ENCODE measurements around the gene COL21A1.

COL21A1 gene

DNA sequence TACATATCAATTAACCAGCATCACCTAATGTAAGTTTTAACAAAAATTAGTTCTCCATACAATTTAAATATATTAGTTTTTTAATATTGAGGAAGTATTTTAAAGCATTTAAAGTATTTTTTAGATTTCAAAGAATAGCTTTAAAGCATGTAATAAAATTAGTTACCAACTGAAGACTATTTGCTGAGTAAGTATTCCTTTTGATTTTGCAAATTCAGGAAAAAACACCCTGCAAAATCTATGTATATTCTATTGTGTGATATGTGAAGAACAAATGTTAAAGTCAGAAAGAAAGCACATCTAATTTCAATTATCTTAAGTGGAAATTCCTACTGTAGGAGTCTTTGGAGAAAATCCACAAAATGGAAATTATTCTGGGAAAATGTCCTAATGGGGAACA lies 107.3 kb downstream of the COL21A1 start:
- in situ Hi-C loops (cut with MboI; ENCODE audit: low sequenced_read_pairs), result no loop called here

DNA sequence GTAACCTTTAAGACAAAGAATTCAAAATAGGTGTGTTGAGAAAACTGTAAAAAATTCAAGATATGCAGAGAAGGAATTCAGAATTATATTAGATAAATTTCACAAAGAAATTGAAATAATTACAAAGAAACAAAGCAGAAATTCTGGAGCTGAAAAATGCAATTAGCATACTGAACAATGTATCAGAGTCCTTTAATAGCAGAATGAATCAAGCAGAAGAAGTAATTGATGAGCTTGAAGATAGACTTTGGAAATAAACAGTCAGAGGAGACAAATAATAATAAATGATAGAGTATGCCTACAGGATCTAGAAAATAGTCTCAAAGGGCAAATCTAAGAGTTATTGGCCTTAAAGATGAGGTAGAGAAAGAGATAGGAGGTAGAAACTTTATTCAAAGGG lies 131.7 kb downstream of the COL21A1 start:
- in situ Hi-C loops (cut with MboI; ENCODE audit: low sequenced_read_pairs), result no loop called here

DNA sequence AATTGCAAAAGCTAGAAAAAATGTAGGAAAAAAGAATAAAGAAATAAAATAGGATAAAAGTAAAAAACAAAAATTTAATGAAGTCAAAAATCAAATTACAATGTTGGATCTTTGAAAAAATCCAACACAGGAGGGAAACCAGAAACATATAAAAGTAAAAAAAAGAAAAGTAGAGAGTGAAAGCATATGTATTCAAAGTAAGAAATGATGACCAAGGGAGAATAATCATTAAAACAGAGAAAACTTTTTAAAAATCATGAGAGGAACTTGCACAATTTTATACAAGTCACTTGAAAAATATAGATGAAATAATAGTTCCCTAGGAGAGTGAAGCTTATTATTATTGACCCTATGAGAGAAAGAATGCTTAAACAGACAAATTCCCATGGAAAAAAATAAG lies 138.2 kb downstream of the COL21A1 start:
- in situ Hi-C loops (cut with MboI; ENCODE audit: low sequenced_read_pairs), result no loop called here

DNA sequence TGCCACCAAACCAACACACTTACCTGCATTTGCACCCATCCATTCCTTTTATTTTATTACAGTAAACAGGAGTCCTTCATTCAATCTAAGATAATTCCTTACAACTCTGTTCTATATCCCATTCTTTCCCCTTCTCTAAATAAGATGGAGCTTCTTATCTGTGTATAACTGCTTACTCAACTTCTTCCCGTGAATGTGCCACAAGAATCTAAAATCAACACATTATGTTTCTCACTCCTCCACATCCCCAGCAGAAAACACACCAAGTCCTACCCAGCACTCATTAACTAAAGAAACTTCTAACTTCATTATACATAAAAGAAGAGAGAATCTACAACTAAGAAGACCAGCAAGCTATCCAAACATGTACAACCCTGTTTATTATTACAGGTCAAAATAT lies 141.1 kb downstream of the COL21A1 start:
- in situ Hi-C loops (cut with MboI; ENCODE audit: low sequenced_read_pairs), result no loop called here

DNA sequence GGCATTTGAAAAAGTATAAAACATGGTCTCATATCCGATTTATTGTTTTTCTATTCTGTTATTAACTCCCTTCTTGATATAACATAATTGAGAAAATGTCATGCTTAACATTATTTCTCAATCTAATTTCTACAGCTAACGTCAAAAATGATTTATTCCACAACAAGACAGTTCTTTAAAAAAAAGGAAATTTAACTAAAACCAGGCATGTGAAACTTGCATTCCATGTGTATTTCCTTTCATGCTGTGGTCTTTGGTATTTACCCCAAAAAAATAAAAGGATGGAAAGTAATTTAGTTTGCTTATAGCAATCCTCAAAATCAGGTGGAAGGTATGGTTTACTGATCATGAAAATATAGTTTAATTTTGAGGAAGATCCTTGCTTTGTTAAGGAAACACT lies 142.8 kb downstream of the COL21A1 start:
- in situ Hi-C loops (cut with MboI; ENCODE audit: low sequenced_read_pairs), result no loop called here

DNA sequence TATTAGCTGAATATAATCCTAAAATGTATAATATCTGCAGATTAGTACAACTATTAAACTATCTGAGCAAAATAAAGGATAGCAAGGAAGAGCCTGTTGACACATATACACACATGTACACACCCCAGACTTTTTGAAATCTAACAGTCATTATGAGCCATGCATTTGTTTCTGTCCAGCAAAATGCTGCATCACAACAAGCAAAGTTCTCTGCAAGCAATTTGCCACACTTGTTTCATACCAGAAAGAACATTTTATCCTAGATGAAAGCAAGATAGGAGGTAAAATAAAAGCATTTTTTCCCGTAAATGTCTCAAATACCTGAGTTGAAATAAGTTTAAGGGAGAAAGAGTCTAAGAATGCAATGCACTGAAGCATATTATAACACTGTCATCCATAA lies 145.2 kb downstream of the COL21A1 start:
- in situ Hi-C loops (cut with MboI; ENCODE audit: low sequenced_read_pairs), result no loop called here

DNA sequence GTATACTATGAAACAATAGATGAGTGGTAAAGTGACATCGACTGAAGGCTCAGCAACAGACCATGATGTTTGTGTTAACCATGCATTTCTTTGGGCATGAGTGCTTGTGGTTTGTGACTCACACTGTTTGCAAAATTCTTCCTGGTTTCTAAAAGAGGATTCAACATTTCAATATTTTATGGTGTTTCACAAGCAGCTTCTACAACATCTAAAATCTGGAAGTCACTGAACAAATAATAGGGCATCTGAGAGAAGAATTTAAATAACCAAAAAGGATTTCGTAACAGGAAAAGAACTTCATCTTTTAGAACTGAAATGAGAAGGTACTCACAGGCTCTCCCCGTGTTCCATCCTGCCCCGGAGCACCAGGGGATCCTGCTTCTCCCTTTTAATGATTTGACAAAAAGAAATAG lies 146.2 kb downstream of the COL21A1 start:
- in situ Hi-C loops (cut with MboI; ENCODE audit: low sequenced_read_pairs), result no loop called here

DNA sequence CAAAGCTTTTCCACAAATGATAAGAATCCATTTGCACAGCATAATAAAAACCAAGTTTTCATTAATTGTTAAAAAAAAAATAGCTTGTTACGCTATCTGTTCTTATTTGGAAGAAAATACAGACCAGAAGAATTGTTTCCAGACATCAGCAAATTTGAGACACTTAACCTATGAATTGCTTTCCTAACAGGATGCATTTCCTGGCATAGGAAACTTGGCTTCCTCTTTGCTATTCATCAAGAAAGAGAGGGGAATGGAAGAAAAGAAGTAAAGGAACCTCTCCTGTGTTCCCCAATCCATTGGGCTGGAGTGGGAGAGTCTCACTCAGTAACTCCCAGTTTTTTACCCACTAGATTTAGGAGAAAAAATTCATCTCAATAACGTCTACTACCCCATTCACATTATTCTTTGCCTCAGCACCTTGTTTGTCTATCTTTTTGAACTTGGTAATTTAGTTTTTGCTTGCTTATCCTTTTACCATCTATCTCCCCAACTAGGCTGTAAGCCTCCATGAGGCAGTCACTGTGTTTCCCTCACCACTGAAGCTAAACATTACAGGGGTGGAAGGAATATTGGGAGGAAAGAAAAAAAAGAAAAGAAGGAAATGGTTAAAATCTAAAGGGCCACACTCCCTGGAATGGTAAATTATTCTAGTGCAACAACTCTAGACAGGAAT lies 150.3 kb downstream of the COL21A1 start:
- in situ Hi-C loops (cut with MboI; ENCODE audit: low sequenced_read_pairs), result no loop called here

DNA sequence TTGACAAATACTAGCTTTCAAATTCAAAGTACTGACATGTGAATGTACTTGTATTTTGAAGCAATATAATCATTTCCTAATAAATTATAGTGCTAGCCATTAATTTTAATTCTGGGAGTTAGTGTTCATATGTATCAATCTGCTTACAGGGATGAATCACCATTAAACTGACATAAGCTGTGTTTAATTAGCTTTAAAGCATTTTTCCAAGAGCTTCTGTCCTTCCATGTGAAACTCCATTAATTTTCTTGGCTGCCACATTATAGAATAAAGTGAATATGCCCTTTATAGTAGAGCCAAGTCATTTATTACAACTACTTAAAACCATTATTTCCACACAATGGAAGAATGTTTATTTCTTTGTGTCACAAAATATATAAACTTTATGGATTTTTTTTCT lies 150.8 kb downstream of the COL21A1 start:
- in situ Hi-C loops (cut with MboI; ENCODE audit: low sequenced_read_pairs), result no loop called here

DNA sequence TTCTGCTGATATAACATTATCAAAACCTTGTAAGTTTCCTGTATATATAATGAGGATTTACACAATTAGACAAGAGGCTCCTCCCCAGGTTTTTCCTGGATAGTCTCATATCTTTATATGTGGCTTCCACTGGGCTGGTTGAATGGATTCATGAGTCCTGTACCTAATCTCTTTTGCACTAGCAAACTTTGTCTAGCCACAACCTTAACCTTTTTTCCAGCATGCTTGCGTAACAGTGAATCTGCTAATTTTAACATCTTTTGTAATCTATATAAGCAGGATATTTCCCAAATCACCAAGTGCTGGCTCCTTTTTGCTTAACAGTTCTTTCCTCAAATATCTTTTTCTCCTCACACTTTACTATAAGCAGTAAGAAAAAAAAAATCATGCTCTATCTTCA lies 153.6 kb downstream of the COL21A1 start:
- in situ Hi-C loops (cut with MboI; ENCODE audit: low sequenced_read_pairs), result no loop called here

DNA sequence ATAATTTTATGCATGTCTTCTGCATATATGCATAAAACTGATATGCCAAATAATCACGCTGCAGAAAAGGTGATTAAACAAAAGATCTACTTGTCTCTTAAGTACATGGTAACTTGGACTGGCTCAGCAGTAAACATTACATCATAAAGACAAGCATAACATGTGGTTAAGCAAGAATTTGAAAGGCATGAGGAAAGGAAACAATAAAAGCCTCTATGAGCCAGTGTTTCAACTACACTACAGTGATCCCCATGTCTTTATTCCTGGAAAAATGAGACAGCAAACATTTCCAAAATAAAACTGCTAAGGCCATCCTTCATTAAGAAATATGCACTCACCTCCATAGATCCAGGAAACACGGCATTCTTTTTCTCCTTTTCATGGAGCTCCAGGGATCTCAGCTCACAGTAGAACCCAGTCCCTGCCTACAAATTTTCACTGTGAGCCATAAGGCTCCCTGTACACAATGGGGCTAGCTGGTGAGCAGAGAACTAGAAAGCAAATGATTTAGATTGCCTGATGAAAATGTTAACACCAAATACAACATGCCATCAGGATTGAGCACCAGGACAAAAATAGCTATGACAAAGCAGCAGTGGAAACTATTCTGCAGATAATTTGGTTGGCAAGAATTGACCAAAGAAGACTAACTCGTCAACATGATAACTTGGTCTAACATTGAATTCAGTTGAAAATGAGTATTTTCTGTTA lies 156.1 kb downstream of the COL21A1 start:
- in situ Hi-C loops (cut with MboI; ENCODE audit: low sequenced_read_pairs), result no loop called here

DNA sequence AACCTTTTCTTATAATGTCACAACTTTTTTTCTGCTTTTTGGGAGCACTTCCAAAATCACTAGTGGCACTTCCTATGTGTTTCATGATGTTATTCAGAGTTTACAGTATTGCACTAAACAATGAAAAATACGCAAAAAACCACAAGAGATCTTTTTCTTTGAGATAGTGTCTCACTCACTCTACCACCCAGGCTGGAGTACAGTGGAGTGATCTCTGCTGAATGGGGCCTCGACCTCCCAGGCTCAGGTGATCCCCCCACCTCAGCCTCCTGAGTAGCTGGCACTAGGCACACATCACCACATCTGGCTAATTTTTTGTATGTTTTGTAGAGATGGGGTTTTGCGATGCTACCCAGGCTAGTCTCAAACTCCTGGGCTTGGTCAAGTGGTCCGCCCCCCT lies 158.7 kb downstream of the COL21A1 start:
- in situ Hi-C loops (cut with MboI; ENCODE audit: low sequenced_read_pairs), result no loop called here

DNA sequence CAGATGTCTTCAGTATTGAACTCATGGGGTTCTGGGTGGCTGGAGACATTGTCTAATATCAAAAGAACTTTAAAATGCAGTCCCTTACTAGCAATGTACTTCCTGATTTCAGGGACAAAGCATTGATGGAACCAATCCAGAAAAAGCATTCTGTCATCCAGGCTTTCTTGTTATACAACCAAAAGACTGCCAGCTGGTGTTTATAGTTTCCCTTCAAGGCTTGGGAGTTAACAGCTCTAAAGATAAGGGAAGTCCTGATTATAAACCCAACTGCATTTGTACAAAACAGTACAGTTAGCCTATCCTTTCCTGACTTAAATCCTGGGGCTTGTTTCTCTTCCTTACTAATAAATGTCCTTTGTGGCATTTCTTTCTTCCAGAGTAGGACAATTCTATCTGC lies 160.0 kb downstream of the COL21A1 start:
- in situ Hi-C loops (cut with MboI; ENCODE audit: low sequenced_read_pairs), result no loop called here

DNA sequence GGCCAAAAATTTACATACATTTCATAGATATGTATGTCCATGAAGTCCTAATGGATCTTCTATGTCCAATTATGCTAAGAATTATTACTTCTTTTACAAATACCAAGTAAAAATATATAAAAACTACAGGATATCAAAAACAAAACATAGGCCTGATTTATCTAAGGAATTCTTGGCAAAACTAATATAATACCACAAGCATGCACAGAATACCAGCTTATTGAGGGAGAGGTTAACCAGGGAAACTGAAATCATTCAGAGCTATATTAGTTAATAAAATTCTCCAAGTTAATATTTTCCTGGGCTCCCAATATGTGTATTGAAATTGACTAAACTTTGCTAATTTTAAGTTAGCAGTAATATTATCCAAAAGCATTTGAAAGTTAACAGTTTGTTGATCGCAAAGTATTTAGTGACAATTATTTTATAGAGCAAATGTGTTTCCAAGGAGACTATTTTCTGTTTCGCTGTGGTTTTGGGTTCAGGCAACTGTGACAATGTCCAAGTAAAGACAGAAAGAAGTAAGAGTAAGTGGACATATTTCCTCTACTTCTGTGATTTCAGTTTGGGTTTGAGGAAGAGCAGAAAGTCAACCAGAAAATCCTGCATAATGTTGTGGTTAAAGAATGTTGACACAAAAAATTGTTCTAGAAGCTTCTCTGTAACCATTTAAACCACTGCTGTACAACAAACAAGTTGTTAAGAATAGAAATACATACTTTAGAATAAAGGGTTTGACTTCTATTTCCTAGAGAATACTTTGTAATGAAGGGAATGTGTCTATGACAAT lies 167.4 kb downstream of the COL21A1 start:
- in situ Hi-C loops (cut with MboI; ENCODE audit: low sequenced_read_pairs), result no loop called here

DNA sequence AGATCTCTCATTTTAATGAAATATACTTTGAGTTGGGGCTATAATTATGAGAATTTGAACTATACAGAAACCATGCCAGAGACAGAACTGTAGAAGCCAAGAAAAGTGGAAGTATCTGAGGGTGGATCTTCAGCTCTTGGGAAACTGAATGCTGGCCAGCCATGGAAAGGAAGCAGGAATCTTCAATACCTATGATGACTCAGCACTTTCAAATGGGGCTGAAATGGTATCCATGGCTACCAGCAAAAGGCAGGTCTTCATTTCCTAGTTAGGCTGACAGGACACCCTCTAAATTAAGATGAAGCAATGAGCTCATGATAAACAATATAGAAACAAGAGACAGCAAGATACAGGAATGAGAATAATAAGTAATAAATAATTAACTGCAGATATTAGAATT lies 171.3 kb downstream of the COL21A1 start:
- in situ Hi-C loops (cut with MboI; ENCODE audit: low sequenced_read_pairs), result no loop called here

DNA sequence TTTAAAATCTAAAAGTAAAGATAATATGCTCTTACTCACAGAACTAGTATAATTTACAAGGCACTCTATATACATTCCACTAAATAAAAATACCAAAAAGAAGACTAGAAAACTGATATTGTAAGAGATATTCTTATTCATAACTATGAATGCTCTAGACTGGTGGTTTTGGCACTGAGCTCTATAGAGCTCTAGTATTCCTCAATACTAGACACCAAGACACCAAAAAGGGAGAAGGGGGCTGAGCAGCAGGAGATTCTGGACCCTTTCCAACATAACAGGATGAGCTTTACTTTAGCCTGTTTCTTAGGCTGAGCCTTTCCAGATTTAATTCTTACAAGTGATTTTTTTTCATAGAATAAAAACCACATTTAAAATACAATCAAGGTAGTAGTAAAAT lies 173.6 kb downstream of the COL21A1 start:
- in situ Hi-C loops (cut with MboI; ENCODE audit: low sequenced_read_pairs), result no loop called here

DNA sequence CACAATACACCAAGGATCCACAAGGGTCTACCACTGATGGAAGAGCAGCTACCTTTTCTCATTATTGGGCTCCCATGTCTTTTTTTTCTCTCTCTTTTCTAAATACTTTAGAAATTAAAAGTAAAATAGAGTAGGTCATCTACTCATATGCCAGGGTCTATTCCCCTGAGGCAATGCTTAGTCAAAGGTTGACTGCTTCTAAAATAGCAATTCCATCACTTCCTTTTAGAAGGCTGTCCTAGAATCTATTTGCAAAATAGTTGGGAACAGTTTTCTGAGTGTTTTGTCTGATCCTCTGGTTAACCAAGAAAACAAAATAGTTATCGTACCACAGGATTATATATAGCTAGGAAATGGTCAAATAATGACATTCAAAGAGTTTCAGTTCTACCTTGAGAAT lies 174.1 kb downstream of the COL21A1 start:
- in situ Hi-C loops (cut with MboI; ENCODE audit: low sequenced_read_pairs), result no loop called here

DNA sequence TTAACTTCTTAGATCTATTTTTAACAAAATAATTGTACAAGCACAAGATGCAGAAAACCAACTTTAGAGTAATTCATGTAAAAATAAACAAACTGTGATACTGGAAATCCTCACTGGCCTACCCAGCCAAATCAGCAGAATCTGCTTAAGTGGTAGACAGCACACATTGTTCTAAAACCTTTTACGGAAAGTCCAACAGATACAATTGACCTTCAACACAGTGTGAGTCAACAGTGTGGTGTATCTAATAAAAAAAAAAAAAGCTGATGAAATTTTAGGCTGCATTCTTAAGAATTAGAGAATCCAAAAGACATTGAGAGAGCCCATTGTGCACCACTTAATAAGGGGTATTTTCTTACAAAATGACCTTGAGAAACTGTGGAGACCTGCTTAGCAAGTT lies 174.5 kb downstream of the COL21A1 start:
- in situ Hi-C loops (cut with MboI; ENCODE audit: low sequenced_read_pairs), result no loop called here

DNA sequence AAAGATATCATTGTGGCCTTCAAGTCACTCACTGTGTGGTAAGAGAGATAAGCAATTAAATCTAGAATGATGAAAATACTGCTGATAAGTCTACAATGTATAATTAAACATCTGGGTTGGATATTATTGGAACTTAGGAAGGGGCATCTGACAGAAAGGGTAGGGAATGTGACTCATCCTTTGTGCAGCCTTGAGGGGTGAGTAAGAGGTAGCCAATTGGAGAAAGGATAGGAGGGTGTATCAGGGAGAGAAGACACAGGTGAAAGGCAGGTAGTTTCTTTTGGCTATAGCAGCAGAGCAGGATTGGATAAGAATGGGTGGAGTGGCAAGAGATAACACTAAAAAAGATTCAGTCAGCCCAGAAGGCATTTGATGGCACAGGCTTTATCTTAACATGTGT lies 182.0 kb downstream of the COL21A1 start:
- in situ Hi-C loops (cut with MboI; ENCODE audit: low sequenced_read_pairs), result no loop called here

DNA sequence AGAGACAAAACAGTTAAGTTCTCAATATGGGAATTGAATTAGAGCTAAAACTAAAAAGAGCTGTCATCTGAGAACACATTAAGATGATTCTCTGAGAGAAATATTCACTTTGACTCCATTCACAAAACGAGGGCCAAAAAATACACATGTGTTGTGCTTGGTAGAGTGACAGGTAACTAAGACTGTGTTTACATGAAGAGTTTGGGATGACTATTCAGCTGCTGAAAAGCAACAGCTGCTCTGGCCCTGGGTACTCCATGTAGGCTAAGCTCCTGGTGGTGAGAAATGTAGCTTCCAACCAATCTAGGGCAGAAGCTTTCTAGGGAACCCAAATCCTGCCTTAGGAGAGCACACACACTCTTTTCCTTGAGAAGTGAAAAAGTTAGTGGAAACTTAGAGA lies 184.5 kb downstream of the COL21A1 start:
- in situ Hi-C loops (cut with MboI; ENCODE audit: low sequenced_read_pairs), result no loop called here

DNA sequence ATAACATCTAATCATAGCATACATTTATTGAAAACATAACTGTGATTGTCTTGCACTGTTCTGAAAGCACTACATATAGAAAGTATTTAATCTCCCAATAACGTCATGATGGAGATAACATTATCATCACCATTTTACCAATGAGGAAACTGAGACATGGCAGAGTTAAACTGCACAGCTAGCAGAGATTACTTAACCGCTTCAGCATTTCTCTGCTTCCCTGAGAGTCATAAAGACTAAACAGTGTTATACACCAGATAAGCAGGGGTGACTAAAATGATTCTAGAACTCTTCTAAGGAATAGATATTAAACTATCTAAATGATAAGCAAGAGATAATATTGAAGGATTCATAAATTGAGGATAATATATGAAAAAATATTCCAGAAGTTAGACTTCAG lies 188.7 kb downstream of the COL21A1 start:
- in situ Hi-C loops (cut with MboI; ENCODE audit: low sequenced_read_pairs), result no loop called here

DNA sequence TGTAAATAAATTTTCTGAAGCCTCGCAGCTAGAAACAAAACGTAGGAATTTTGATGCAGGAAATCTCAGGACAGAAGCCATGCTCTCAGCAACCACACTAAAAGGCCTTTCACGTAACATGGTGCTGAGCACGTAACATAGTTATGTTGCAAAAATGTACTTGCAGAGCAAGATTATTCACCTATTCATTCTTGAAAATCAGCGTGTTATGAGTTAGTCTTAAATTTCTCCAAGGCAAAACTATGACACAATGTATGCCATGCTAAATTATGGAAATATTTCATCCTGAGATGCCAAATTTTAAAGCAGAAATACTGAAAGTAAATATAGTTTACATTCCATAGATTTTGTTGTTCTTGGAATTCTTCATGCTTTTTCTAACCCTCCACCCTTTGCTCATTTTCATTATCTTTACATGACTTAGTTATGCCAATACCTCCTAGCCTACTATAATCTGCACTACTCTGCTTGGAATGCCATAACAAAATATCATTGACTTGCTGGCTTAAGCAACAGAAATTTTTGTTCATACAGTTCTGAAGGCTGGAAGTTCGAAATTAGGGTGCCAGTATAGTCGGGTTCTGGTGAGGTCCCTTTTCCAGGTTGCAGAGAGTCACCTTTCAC lies 192.2 kb downstream of the COL21A1 start:
- in situ Hi-C loops (cut with MboI; ENCODE audit: low sequenced_read_pairs), result no loop called here
